Stimulated activated CD4-positive, alpha-beta T cell treated with anti-CD3 and anti-CD28 coated beads, Interleukin-2, amount 100 ng/mL, for 48 hours (primary cell): ENCODE results near the gene MAGEA10.
"Not testable (repeated sequence)": the region's sequence is repeated elsewhere in the genome, so short reads cannot be mapped to it uniquely, and the experiment has no call there.

Source experiments
- DNase-seq, 2 donors: peaks; one replicate each; pipeline ENCODE4 v3.0.0-alpha.2; 2020

MAGEA10 gene

GRCh38 chrX:152138388-152138784, at the start of gene MAGEA10:
Gene MAGEA10 (minus strand): TSS chrX:152138577. CDS start chrX:152135620, 2,957 bp downstream.
- DNase-seq, result no peak

DNA sequence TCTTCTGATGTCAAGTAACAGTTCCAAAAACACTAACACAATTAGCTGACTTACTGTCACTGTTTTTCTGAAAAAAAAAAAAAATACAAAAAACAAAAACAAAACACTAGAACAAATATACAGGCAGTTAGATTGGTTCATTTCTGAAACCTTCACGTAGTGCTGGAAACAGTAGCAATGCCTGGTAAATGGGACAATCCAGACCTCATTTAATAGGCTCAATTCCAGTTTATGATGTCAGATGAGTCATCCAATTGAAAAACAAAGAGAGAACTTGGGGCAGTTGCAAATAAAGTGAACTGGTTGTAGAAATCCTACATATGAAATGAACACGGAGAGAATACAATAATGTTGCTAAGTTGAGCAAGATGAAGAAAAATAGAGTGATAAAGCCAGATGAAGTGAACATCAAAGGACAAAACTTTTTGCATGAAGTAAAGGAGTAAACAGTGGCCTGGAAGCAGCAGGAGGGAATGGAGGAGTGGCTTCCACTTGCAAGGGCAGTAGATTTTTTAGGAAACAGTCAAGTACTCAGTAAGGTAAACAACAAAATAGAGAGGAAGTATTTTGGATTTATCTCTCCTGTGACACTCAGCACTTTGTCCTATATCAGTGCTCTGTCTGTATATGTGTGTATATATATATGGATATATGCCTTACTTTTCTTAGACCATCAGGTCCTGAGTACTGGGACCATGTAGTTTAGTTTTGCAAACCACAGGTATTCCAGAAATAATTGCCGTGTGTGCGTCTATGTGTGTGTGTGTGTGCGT, 39.3 kb upstream of the MAGEA10 start:
- DNase-seq, result no peak

DNA sequence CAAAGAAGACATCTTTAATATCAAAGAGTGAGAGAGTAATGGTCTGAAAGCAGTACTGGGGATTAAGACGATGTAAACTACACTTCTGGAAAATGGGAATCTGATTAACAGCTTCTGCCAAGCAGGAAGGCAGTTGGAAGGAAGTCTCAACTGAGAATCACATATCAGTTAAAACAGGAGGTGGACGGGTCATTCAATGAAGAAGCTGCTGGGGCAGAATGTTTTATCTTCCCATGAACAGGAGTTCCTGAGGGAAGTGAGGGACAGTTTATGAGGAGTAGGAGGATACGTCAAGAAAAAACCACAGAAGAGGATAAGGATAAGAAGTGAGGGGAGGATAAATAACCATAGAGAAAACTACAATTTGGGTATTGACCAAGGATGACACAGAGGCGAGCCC, 38.7 kb upstream of the MAGEA10 start:
- no peak for DNase-seq

GRCh38 chrX:152175892-152176291, 37.5 kb upstream of the MAGEA10 start:
- not testable (repeated sequence) for DNase-seq

GRCh38 chrX:152173923-152174322, 35.5 kb upstream of the MAGEA10 start:
- not testable (repeated sequence) for DNase-seq

GRCh38 chrX:152170621-152171020, 32.2 kb upstream of the MAGEA10 start:
- DNase-seq, result no peak

DNA sequence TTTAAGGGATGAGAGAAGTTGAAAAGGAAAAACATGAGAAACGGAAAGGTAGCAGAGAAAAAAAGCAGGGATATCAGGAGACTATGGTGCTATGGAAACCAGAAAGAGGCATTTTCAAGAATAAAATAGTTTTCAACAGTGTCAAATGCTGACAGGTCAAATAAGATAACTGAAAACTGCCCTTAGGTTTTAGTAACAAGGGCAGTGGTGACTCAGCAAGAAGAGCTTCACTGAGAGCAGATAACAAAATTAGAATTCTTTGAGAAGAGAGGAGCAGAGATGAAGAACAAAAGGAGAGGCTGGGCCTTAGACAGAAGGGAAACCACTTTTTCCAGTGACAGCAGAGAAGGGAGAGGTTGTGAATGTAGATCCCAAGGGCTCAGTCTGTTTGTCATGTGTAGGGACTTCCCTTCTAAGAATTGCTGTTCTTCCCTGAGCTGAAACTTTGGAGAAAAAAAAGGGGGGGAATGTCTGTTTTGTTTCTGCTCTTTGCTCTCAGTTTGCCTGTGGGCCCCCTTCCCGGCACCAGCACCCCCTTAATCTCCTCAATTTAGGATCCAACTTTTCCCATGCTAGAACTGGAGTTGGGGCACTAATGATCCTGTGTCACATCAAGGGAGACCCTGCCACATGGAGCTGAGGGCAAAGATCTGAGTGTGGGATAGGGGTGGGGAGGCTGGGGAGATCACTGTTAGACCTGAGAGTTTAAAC, 26.8 kb upstream of the MAGEA10 start:
- no peak for DNase-seq

GRCh38 chrX:152157042-152157441, 18.7 kb upstream of the MAGEA10 start:
- DNase-seq, result no peak

- DNase-seq, result no peak
Observed at GRCh38 chrX:152155766-152156310, 17.5 kb upstream of the MAGEA10 start.

DNA sequence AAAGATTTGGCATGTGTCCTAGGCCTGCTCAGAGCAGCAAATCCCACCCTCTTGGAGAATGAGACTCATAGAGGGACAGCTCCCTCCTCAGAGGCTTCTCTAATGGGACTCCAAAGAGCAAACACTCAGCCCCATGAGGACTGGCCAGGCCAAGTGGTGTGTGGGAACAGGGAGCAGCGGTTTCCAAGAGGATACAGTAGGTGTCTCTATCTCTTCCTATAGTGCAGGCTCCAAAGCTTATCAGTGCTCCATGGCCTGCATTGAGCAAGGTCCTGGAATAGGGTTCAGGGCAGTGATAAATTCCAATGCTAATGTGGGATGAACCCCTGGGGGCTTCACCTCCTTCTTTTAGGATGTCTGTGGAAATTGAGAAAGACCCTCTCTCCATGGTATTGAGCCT, 15.7 kb upstream of the MAGEA10 start:
- no peak for DNase-seq

DNA sequence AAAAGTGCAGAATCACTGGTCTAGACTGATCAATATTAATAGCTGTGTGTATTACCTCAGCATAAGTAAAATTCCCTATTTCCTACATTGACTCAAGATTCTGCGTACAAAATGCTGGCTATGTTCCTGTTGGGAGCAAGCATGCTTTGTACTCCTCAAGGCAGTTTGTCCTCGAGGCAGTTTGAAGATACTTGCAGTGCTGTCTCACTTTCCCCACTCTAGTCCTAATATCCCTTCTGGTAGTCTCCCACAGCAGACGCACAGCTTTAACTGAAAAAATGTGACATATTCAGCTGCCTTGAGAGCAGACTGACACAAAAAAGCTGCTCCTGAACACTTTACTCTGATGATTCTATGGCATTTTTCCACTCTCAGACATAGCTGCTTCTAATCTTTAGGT, 12.9 kb upstream of the MAGEA10 start:
- no peak for DNase-seq

- no peak for DNase-seq
Observed at GRCh38 chrX:152149648-152150047, 11.3 kb upstream of the MAGEA10 start.

DNA sequence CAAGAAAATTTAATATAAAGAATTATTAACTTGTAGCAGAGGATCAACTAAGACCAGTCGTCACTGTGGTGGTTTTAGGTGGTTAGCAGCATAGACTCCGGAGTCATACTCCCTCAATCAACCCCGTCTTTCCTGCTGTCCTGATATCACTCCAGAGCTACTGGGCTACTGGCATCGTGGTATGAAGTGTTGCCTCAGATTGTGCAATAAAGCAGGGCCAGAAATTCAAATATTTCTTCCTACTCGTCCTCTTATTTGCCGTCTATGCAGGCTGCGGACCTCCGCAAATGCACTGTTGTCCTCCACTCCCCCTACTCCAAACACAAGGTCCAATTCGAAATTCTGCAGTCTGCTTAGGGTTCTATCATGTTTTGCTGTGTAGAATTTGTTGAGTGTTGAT, 1.2 kb upstream of the MAGEA10 start:
- no peak for DNase-seq

- DNase-seq, result no peak
Observed at GRCh38 chrX:152137771-152138387, 498 bp downstream of the MAGEA10 start.

- DNase-seq, result no peak
Observed at GRCh38 chrX:152136312-152136711, 2.1 kb downstream of the MAGEA10 start.

DNA sequence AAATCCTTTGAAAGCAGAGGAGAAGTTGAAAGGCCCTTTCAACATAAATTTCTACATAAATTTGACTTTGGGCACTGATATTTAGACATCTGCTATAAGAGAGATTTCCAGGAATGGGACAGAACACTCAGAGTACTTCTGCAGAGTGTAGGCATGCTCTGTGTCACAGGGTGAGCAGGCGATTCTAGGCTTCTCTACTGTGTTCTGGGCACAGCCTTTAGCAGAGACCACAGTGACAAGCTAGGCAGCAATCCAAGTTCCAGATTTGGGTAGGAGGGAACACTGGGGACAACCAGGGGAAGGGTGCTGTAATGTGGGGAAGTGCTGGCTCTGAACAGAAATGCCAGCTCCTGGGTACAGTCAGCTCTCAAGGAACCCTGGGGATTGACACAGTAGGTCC, 6.9 kb downstream of the MAGEA10 start:
- no peak for DNase-seq

GRCh38 chrX:152129069-152129844, 9.1 kb downstream of the MAGEA10 start:
- DNase-seq, result not testable (repeated sequence)

GRCh38 chrX:152117305-152117704, 21.1 kb downstream of the MAGEA10 start:
- no peak for DNase-seq

GRCh38 chrX:152108527-152108926, 29.9 kb downstream of the MAGEA10 start:
- no peak for DNase-seq

- no peak for DNase-seq
Observed at GRCh38 chrX:152103866-152104265, 34.5 kb downstream of the MAGEA10 start.

DNA sequence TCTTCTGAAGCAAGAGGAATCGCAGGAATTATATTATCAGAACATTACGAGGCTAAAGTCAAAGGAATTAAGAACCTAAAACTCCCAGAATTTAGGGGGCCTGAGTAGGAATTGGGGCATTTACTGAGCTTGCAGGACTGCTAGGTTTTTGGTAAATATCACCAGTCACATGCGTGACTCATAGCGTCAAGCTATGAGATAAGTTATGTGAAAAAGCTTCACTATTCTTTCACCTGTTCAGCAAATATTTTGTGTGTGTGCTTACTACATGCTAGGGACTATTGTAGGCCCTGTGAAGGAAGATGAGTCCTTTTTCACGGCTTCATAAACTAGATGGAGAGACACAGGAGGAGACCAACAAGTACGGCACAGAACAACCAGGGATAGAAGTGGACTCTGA, 52.2 kb downstream of the MAGEA10 start:
- DNase-seq, result no peak
